VCaP (cell line): ENCODE results near the gene ARL15.

ENCODE experiments used
- H3K27ac ChIP-seq: fragments of 450-650 bp; 2 replicates; pipeline ENCODE4 v1.5.1; 2017
- TF ChIP-seq, protein P1 (sequence below): fragments of 450-650 bp; conservative IDR thresholded peaks from 2 replicates; pipeline ENCODE4 v1.5.1; 2017; ENCODE audit warnings: mild to moderate bottlenecking, moderate library complexity

The ARL15 gene

DNA sequence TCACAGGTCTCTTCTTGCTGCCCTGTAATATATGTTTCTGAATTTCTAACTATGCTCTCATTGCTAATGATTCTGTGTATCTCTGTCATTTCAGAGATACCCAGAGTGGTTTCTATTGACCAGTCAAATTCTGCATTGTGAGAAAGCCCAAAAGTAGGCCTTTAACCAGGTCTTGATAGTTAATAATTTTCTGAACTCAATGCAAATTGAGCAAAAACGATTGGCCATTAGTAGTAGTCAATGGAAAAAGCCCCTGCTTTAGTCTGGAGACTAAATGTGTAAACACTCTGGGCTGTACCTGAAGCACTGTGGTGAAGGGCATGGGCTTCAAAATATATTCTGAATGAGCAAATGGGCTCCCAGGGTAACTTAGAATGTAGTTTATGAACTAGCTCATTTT is 307.6 kb downstream of the ARL15 start:
- TF ChIP-seq, protein P1, sequence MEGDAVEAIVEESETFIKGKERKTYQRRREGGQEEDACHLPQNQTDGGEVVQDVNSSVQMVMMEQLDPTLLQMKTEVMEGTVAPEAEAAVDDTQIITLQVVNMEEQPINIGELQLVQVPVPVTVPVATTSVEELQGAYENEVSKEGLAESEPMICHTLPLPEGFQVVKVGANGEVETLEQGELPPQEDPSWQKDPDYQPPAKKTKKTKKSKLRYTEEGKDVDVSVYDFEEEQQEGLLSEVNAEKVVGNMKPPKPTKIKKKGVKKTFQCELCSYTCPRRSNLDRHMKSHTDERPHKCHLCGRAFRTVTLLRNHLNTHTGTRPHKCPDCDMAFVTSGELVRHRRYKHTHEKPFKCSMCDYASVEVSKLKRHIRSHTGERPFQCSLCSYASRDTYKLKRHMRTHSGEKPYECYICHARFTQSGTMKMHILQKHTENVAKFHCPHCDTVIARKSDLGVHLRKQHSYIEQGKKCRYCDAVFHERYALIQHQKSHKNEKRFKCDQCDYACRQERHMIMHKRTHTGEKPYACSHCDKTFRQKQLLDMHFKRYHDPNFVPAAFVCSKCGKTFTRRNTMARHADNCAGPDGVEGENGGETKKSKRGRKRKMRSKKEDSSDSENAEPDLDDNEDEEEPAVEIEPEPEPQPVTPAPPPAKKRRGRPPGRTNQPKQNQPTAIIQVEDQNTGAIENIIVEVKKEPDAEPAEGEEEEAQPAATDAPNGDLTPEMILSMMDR, result no peak
- no peak overlapping the region for H3K27ac ChIP-seq

DNA sequence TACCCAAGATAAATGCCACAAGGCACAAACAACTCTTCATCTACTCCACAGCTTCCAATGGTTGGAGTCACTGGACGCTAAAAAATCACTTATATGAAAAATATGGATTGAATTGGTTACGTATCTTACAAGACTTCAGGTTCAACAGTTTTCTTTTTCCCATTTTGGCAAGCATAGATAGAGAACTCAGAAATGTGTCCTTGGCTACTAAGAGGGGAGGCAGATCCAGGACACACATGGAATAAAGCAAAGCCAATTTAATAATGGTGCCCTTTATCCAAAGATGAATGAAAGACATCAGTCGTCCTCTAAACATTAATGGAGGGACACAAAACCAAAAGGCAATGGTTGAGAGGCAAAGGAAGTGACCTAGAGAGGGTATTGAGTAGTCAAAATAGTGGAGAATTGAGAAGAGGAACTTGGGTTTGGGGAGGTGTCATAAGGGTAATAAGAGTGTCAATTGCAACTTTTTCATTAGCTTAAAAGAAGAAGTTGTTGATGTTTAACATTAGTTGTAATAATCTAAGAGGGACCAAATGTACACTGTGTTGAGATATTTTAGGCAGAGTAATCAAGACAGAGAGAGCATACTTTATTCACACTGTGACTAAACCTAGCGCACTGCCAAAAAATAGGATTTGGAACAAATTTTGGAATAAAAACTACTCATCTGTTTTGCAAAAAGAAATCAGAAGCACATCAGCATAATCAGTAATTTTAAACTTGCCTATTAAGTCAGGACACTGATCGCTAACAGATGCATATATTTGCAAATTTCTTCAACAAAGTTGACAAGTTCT is 308.2 kb downstream of the ARL15 start:
- H3K27ac ChIP-seq, result no peak overlapping the region
- TF ChIP-seq, protein P1, result no peak

DNA sequence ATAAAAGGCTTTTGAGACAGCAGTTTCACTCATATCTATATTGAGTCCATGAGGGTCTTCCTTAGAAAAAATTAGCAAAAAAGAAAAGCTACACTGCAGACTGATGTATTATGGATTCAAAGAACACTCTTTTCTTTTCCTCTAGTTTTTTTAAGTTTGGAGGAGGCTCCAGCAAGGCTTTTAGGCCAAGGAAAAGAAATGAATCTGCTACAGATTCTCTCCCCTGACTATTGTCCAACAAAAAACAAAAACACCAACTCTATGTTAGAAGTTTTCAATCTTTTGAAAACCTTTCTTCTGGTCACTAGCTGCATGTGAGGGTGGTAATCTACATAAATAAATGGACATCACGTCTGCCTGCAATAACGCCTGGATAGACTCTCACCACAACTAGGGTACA is 310.4 kb downstream of the ARL15 start:
- TF ChIP-seq, protein P1, result no peak
- no peak overlapping the region for H3K27ac ChIP-seq

DNA sequence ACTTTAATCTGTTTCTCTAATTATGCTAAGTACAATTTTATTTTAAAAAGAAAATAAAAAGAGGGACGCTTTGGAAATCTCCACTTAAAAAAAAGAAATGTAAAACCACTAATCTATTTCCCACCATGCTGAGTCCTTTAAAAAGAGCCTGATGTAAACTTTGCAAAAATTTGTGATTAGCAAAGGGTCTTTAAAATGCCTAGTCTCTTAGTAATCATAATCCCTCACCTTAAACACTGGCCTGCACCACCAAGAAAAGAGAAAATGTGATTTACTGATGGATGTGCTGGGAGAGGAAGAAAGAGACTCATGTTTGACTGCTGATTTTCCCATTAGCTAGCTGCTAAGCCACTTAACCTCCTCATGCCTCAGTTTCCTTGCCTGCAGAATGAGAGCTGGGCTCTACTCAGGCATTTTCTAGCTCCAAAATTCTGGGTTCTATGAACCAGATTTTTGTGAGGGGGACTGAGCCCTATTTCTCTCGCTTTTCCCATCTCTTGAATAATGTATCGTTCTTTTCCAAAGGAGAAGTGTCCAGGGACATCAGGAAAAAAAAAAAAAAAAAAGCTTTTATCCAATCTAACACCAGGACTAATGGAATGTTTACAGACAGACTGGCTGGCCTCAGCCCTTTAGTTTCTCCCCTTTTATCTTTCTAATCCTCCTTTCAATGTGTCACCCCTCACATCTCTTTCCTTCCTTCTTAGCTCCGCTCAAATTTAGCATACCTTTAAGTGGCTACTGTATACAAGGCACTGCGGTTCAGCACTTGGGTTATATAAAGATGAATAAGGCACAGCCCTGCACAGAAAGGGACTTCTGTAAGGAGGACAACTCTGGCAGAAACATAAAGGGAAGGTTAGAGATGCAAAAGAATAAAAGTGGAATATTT is 312.4 kb downstream of the ARL15 start:
- TF ChIP-seq, protein P1, result no peak

DNA sequence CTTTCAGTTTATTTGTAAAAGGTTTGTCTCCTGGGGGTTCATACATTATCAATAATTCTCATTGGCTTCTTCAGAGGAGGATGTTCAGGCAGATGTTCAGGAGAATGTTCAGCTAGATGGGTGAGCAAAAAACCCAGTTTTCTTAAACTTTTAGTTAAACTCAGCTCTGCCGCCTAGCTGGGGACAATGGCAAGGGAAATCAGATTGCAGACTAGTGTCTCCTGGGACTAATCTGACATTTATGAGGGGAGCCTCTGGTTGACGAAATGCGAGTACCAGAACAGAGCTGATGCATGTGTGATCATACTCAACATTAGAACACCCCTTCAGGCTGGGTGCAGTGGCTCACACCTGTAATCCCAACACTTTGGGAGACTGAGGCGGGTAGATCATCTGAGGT is 314.4 kb downstream of the ARL15 start:
- no peak overlapping the region for H3K27ac ChIP-seq
- TF ChIP-seq, protein P1, result no peak

More for the DNA sequence above, 312.4 kb downstream of the ARL15 start:
- H3K27ac ChIP-seq, result no peak overlapping the region

DNA sequence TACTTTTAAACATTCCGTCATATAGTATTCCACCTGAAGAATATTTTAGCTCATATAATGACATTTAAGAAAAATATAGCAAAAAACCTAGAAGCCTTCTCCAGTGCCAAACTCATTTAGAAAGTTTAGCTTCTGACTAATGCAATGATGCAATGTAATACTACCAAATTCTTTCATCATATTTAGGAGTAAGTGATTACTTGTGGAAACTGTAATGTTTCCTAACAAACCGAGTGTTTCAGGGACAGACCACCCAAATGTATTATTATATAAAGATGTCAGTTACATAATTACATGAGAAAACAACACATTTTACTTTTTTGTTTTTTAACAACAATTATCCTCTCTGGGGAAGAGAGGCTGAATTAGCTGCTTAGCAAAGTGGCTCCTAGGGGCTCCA is 316.2 kb downstream of the ARL15 start:
- TF ChIP-seq, protein P1, result no peak
- H3K27ac ChIP-seq, result no peak overlapping the region

DNA sequence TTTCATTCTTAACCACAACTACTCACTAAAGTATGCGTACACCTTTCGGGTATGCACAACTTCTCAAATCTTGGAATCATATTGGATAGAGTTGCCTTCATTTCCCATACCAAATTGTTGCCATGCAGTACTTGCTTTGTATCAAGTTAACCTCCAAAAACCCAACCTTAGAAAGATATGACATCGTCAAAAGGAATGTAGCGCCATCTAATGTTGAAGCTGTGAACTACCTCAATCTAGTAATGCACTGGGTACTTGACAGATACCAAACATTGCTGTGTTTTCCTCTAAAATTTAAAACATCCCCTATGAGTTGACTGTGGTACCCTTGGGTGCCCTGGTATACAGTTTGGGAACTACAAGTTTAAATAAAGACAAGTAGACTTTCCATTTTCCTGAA is 318.4 kb downstream of the ARL15 start:
- H3K27ac ChIP-seq, result no peak overlapping the region
- TF ChIP-seq, protein P1, result no peak
